Fibroblast of lung (primary cell): Measurements from ENCODE around the gene CD248. TPM values are rescaled to one million over a fixed set of nuclear protein-coding genes. Genes with fewer than 3 reads are reported as not detected.

Source experiments
- DNase-seq, 2 donors: peaks; one replicate each; pipeline versions ENCODE4 v3.0.0 to v3.0.0-alpha.2; 2010; ENCODE audit warnings: low read depth in 2 of 2
- H2AFZ ChIP-seq: 2 replicates; pipeline ENCODE4 v1.5.1; 2012; ENCODE audit warnings: low read length, control low read depth, inconsistent platforms
- H3K27ac ChIP-seq: 2 replicates; pipeline ENCODE4 v1.5.1; 2011; ENCODE audit warnings: low read length, control low read depth; ENCODE audit not compliant: insufficient read depth
- H3K27me3 ChIP-seq: 2 replicates; pipeline ENCODE4 v1.5.1; 2011; ENCODE audit warnings: mild to moderate bottlenecking, low read length; ENCODE audit not compliant: control insufficient read depth, insufficient read depth
- H3K36me3 ChIP-seq: 2 replicates; pipeline ENCODE4 v1.5.1; 2011; ENCODE audit warnings: low read length; ENCODE audit not compliant: control insufficient read depth, insufficient read depth
- H3K4me1 ChIP-seq: 2 replicates; pipeline ENCODE4 v1.5.1; 2011; ENCODE audit warnings: low read length; ENCODE audit not compliant: control insufficient read depth, insufficient read depth; ENCODE audit errors: extremely low read depth
- H3K4me2 ChIP-seq: 2 replicates; pipeline ENCODE4 v1.5.1; 2011; ENCODE audit warnings: low read length, control low read depth; ENCODE audit not compliant: insufficient read depth; ENCODE audit errors: extremely low read depth
- H3K4me3 ChIP-seq, 4 experiments: fragments of 200-600 bp in 1 of 4; sonication (generic) in 1 of 4; replicated peaks in 1 of 4; 2 replicates each; pipeline ENCODE4 v1.5.1; 2011 to 2016; ENCODE audit warnings: low read length in 4 of 4, low read depth in 3 of 4, mild to moderate bottlenecking in 3 of 4, control low read depth in 2 of 4, inconsistent platforms in 1 of 4, mixed read lengths in 1 of 4; ENCODE audit not compliant: insufficient read depth in 1 of 4; ENCODE audit errors: control extremely low read depth in 1 of 4
- H3K79me2 ChIP-seq: 2 replicates; pipeline ENCODE4 v1.5.1; 2012; ENCODE audit warnings: mild to moderate bottlenecking, low read length, inconsistent platforms; ENCODE audit not compliant: control insufficient read depth, insufficient read depth
- H3K9ac ChIP-seq: 2 replicates; pipeline ENCODE4 v1.5.1; 2011; ENCODE audit warnings: mild to moderate bottlenecking, low read length, control low read depth; ENCODE audit not compliant: insufficient read depth
- H3K9me3 ChIP-seq: 2 replicates; pipeline ENCODE4 v1.5.1; 2012; ENCODE audit warnings: low read depth, low read length; ENCODE audit not compliant: control insufficient read depth, insufficient read depth
- H4K20me1 ChIP-seq: 2 replicates; pipeline ENCODE4 v1.5.1; 2011; ENCODE audit warnings: low read length; ENCODE audit not compliant: control insufficient read depth, insufficient read depth; ENCODE audit errors: extremely low read depth
- EZH2 ChIP-seq: IDR thresholded peaks from 2 replicates; pipeline ENCODE4 v1.5.1; 2012; ENCODE audit warnings: low read length, control low read depth, mild to moderate bottlenecking; ENCODE audit errors: missing control alignments
- polyA plus RNA-seq, 2 donors: library from polyadenylated mRNA; depleted of rRNA in 1 of 2; stranded (reverse) in 1 of 2; unstranded in 1 of 2; fragments of >200 nt; gene quantifications; 2 replicates each; pipeline ENCODE4 v1.2.1, GENCODE V29; 2011 to 2012; ENCODE audit warnings: missing spikeins in 1 of 2
- total RNA-seq: library from RNA; depleted of rRNA; stranded (reverse); fragments of >200 nt; gene quantifications from 2 replicates; pipeline ENCODE4 v1.2.1, GENCODE V29; 2014
- TF ChIP-seq, protein P1 (sequence below), 2 donors: IDR thresholded peaks in 1 of 2; conservative IDR thresholded peaks in 1 of 2; 1 replicate in 1 of 2; 2 replicates in 1 of 2; pipeline ENCODE4 v1.5.1; 2011 to 2012; ENCODE audit warnings: low read length in 2 of 2, control low read depth in 1 of 2, inconsistent platforms in 1 of 2, low read depth in 1 of 2, mild to moderate bottlenecking in 1 of 2

CD248 gene
- total and polyA plus RNA-seq, 2 donors (not counting 1 experiment from before 2014, with no cell fraction given) = 95.6 to 132 TPM

DNA sequence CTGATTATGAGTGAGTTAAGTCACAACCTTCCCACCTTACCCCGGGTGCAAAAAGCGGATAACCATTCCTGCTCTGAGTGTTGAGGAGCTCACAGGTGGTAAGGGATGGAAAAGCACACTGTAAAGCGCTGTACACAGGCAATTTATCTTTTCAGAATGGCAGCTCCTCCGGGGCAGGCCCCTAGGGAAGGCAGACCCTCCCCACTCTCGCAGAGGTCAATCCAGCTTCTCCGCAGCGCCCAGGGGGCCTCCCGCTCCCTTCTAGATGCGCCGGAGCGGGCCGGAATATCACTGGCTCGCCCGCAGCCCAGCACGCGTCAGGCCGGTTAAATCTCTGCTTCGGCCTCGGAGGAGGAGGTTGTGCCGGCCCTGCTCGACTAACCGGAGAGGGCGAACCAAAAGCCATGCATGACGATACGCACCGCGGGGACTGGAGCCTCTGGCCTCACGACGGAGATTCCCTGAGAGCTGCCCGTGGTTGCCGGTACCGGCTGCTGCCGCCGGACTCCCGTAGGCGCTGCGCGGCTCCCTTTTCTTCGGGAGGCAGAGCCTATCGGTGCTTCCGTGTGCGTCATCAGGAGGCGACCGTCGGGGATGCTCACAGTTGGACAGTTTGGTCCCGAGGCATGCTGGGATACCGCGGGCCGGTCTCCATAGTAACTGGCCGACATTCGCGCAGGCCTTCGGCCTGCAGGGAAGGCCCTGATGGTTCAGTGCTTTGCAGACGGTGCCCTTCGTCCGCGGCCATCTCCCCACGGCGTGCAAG, 27.9 kb upstream of the CD248 start, which contains the start of gene BRMS1:
BRMS1 (minus strand) TSS at position 555 of the 766 bp plus-strand sequence. CDS start 2,870 bp downstream, outside the sequence.
- H3K4me2 ChIP-seq = peak within 1 kb of the TSS; percentile 98
- peaks cover 20% of the 10 kb centered on the region for H3K36me3 ChIP-seq
- H3K79me2 ChIP-seq = peaks cover 24% of the 10 kb centered on the region
- peaks cover 22% of the 10 kb centered on the region for H3K4me1 ChIP-seq
- H3K9ac ChIP-seq = peak within 1 kb of the TSS; percentile 78
- H3K9me3 ChIP-seq = no peaks in the 10 kb centered on the region
- peak within 1 kb of the TSS; percentile 86 for H3K27ac ChIP-seq
- H2AFZ ChIP-seq = peak within 1 kb of the TSS; percentile 84
- no peaks in the 10 kb centered on the region for H4K20me1 ChIP-seq
- DNase-seq = peak; percentile 97
- H3K27me3 ChIP-seq = no peaks in the 10 kb centered on the region
- peak within 1 kb of the TSS; percentile 74 to 92 (median 84) for H3K4me3 ChIP-seq
- TF ChIP-seq, protein P1, sequence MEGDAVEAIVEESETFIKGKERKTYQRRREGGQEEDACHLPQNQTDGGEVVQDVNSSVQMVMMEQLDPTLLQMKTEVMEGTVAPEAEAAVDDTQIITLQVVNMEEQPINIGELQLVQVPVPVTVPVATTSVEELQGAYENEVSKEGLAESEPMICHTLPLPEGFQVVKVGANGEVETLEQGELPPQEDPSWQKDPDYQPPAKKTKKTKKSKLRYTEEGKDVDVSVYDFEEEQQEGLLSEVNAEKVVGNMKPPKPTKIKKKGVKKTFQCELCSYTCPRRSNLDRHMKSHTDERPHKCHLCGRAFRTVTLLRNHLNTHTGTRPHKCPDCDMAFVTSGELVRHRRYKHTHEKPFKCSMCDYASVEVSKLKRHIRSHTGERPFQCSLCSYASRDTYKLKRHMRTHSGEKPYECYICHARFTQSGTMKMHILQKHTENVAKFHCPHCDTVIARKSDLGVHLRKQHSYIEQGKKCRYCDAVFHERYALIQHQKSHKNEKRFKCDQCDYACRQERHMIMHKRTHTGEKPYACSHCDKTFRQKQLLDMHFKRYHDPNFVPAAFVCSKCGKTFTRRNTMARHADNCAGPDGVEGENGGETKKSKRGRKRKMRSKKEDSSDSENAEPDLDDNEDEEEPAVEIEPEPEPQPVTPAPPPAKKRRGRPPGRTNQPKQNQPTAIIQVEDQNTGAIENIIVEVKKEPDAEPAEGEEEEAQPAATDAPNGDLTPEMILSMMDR (conservative IDR thresholded peaks at IDR 0.05 in 1 of 2, IDR thresholded peaks at IDR 0.05 in 1 of 2; ENCODE audit: low read depth in 1 of 2, low read length in 2 of 2) = peak in 1 of 2 donors; percentile 29
- no peak for TF ChIP-seq EZH2

DNA sequence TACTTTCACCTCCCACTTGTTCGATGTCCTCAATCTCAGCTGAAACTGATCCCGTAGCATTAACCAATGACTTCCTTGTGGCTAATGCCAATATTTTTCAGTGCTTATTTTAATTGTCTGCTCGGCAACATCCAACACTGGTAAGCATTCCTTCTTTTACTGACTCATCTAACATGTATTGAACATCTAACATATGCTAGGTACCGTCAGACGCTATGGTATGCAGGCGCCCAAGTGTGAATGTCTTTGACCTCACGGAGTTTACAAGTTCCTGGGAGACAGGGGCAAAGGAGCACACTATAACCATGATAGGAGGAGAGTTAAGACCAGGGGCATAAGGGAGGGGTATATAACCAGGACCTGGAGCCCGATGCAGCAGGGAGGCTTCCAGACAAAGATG, 26.3 kb upstream of the CD248 start:
- Histone ChIP-seq H3K4me3 (no peak overlapping the region), H3K9me3 (no peaks in the 10 kb centered on the region), H3K4me1 (peaks cover 30% of the 10 kb centered on the region), H3K4me2 (peak overlapping the region; percentile 87), H3K27ac (peak overlapping the region; percentile 6), H3K36me3 (peaks cover 23% of the 10 kb centered on the region), H2AFZ (no peak overlapping the region), H3K79me2 (peaks cover 24% of the 10 kb centered on the region), H4K20me1 (no peaks in the 10 kb centered on the region), H3K27me3 (no peaks in the 10 kb centered on the region), H3K9ac (no peak overlapping the region)
- TF ChIP-seq, protein P1 (conservative IDR thresholded peaks at IDR 0.05 in 1 of 2, IDR thresholded peaks at IDR 0.05 in 1 of 2; ENCODE audit: low read depth in 1 of 2, low read length in 2 of 2) = no peak
- no peak for TF ChIP-seq EZH2
- no peak for DNase-seq

DNA sequence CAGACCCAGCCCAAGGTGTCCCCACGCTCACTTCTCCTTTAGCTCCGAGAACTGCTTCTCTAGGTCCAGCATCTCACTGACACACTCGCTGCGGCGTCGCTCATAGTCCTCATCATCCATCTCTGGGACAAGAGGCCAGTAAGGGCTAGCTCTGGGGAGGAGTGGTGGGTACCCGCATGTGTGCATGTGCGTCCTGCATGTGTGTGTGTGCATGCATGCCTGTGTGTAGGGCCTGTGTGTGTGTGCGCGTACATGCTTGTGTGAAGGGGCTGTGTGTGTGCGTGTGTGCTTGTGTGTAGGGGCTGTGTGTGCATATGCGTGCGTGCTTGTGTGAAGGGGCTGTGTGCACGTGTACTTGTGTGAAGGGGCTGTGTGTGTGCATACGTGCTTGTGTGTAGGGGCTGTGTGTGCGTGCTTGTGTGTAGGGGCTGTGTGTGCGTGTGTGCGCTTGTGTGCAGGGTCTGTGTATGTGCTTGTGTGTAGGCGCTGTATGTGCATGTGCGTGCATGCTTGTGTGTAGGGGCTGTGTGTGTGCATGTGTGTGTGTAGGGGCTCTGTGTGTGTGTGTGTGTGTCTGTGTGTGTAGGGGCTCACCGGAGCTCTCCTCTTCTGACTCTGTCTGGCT, 24.8 kb upstream of the CD248 start:
- H4K20me1 ChIP-seq = no peaks in the 10 kb centered on the region
- H3K79me2 ChIP-seq = peaks cover 24% of the 10 kb centered on the region
- peaks cover 46% of the 10 kb centered on the region for H3K4me1 ChIP-seq
- no peak overlapping the region for H2AFZ ChIP-seq
- H3K27me3 ChIP-seq = no peaks in the 10 kb centered on the region
- no peak for DNase-seq
- H3K9ac ChIP-seq = no peak overlapping the region
- H3K36me3 ChIP-seq = peaks cover 27% of the 10 kb centered on the region
- H3K4me3 ChIP-seq = no peak overlapping the region
- H3K4me2 ChIP-seq = no peak overlapping the region
- H3K9me3 ChIP-seq = no peaks in the 10 kb centered on the region
- H3K27ac ChIP-seq = no peak overlapping the region
- TF ChIP-seq, protein P1 (conservative IDR thresholded peaks at IDR 0.05 in 1 of 2, IDR thresholded peaks at IDR 0.05 in 1 of 2; ENCODE audit: low read depth in 1 of 2, low read length in 2 of 2) = no peak
- TF ChIP-seq EZH2 = no peak
